Gastroesophageal sphincter (tissue), 4 donors: ENCODE results near the gene CARMIL3. TPM values are rescaled to one million over a fixed set of nuclear protein-coding genes. Genes with fewer than 3 reads are reported as not detected.

ENCODE experiments used
- ATAC-seq: fragments of 150-250 bp; one replicate; pipeline ENCODE4 v1.9.1; 2016; ENCODE audit warnings: mild to moderate bottlenecking, moderate library complexity
- H3K27ac ChIP-seq, 4 donors: fragments of 200-600 bp; sonication (generic) in 3 of 4; 1 replicate in 3 of 4; 2 replicates in 1 of 4; pipeline ENCODE4 v1.5.1; 2016 to 2019
- H3K27me3 ChIP-seq: fragments of 200-600 bp; sonication (generic); one replicate; pipeline ENCODE4 v1.5.1; 2019
- H3K36me3 ChIP-seq, 2 donors: fragments of 200-600 bp; sonication (generic); one replicate each; pipeline ENCODE4 v1.5.1; 2019; ENCODE audit warnings: control low read depth in 1 of 2
- H3K4me1 ChIP-seq, 3 donors: fragments of 200-600 bp; sonication (generic); 1 replicate in 2 of 3; 2 replicates in 1 of 3; pipeline ENCODE4 v1.5.1; 2016 to 2019; ENCODE audit warnings: control low read depth in 2 of 3
- H3K4me3 ChIP-seq, 2 donors: fragments of 200-600 bp; sonication (generic); one replicate each; pipeline ENCODE4 v1.5.1; 2019; ENCODE audit warnings: mild to moderate bottlenecking in 1 of 2, moderate library complexity in 1 of 2
- H3K9me3 ChIP-seq, 3 donors: fragments of 200-600 bp; sonication (generic); one replicate each; pipeline ENCODE4 v1.5.1; 2017 to 2019; ENCODE audit warnings: control low read depth in 2 of 3
- EP300 ChIP-seq: sonication (generic); formaldehyde crosslinking; IDR thresholded peaks from one replicate; pipeline ENCODE4 v1.6.1; 2017; ENCODE audit warnings: antibody characterized with exemption, mild to moderate bottlenecking
- POLR2A ChIP-seq, 2 donors: fragments of 450-650 bp; IDR thresholded peaks; one replicate each; pipeline ENCODE4 v1.6.1; 2017; ENCODE audit warnings: antibody characterized with exemption in 2 of 2, mild to moderate bottlenecking in 2 of 2, moderate library complexity in 1 of 2
- POLR2AphosphoS5 ChIP-seq: sonication (generic); formaldehyde crosslinking; IDR thresholded peaks from one replicate; pipeline ENCODE4 v1.6.1; 2017; ENCODE audit warnings: antibody characterized with exemption
- WGBS, 2 donors: methylation state at CpG; one replicate each; pipeline ENCODE4 v1.1.5; 2018; ENCODE audit warnings: low coverage in 1 of 2; 5-methylcytosine and 5-hydroxymethylcytosine counted together
- total RNA-seq, 4 donors: library from RNA; depleted of rRNA; stranded (reverse); fragments of >200 nt; gene quantifications; one replicate each; pipeline ENCODE4 v1.1.0, GENCODE V29; 2016
- TF ChIP-seq, protein P1 (sequence below), 4 experiments: fragments of 200-600 bp in 2 of 4; fragments of 450-650 bp in 2 of 4; sonication (generic) in 1 of 4; IDR thresholded peaks; one replicate each; pipeline ENCODE4 v1.5.1; 2017 to 2019; ENCODE audit warnings: antibody characterized with exemption in 4 of 4, mild to moderate bottlenecking in 2 of 4, moderate library complexity in 2 of 4

CARMIL3 gene
- total RNA-seq, 4 donors from 2014 or later: 0.12 to 0.47 (median 0.17) TPM; not detected in 1

DNA sequence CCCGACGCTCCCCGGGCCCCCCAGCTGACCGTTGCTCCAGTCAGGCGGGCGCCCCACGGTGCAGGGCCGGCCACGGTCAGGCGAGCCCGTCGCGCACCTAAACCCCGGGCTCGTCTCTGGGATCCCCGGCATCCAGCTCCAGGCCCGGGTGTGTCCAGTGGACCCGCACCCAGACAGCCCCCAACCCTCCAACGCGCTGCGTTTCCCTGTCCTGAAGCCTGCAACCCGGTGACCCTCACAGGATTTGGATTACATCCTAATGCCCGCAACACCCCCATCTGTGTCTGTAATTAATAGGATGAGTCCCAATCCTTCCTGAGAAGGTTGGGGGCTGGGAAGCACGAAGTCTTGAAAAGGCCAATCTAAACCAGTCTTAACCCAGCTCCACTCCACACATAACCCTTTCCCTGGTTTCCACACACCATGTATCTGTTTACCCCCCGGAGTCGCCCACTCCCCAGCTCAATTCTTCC is 30.0 kb downstream of the CARMIL3 start:
- H3K27me3 ChIP-seq: no peaks in the 10 kb centered on the region
- H3K4me1 ChIP-seq: peaks cover 0 to 18% (median 0%) of the 10 kb centered on the region in 3 donors
- no peaks in the 10 kb centered on the region for H3K9me3 ChIP-seq
- 79 to 82% methylated on average over 4 to 5 of the region's 26 CpGs for WGBS, 2 donors
- no peak for ATAC-seq
- no peaks in the 10 kb centered on the region for H3K36me3 ChIP-seq
- TF ChIP-seq POLR2AphosphoS5 (no peak), EP300 (no peak), POLR2A (IDR thresholded peaks at IDR 0.05) (no peak)
- TF ChIP-seq, protein P1, sequence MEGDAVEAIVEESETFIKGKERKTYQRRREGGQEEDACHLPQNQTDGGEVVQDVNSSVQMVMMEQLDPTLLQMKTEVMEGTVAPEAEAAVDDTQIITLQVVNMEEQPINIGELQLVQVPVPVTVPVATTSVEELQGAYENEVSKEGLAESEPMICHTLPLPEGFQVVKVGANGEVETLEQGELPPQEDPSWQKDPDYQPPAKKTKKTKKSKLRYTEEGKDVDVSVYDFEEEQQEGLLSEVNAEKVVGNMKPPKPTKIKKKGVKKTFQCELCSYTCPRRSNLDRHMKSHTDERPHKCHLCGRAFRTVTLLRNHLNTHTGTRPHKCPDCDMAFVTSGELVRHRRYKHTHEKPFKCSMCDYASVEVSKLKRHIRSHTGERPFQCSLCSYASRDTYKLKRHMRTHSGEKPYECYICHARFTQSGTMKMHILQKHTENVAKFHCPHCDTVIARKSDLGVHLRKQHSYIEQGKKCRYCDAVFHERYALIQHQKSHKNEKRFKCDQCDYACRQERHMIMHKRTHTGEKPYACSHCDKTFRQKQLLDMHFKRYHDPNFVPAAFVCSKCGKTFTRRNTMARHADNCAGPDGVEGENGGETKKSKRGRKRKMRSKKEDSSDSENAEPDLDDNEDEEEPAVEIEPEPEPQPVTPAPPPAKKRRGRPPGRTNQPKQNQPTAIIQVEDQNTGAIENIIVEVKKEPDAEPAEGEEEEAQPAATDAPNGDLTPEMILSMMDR (IDR thresholded peaks at IDR 0.05): no peak
- peak overlapping the region in 2 of 4 donors; percentile 65 to 69 for H3K27ac ChIP-seq
- peak overlapping the region; percentile 30 to 67 for H3K4me3 ChIP-seq

DNA sequence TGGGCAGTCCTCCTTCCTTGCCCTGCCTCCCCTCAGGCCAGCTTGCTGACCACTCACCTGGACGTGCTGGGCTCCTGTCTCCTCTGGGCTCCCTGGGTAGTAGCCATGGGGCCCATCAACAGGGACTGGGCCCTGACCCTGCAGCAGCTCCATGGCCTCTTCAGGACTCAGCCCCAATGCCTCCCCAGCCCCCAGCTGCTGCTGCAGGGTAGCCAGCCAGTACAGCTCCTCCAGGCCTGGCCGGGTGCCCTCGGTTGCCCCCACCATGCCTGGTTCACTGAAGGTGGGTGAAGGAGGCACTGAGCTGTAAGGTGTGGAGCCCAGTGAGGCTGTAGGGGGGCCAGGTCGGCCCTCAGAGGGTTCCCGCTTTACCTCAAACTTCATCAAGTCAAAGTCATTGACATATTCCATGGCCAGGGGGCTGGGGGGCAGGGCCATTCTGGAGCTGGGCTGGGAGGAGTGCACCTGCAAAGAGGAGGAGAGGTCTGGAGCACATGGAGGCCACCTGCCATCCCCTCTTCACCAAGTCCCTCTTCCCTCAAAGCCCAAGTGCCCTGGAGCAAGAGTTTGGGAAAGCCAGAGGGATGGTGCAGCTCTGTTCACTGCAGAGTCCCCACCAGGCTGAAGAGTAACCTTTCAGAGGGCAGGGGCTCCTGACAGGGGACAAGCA is 30.7 kb downstream of the CARMIL3 start:
- Histone ChIP-seq H3K36me3 (no peaks in the 10 kb centered on the region), H3K9me3 (no peaks in the 10 kb centered on the region), H3K27me3 (no peaks in the 10 kb centered on the region), H3K4me1 (peaks cover 0 to 18% (median 0%) of the 10 kb centered on the region in 3 donors), H3K27ac (no peak overlapping the region), H3K4me3 (no peak overlapping the region)
- no peak for TF ChIP-seq POLR2A (IDR thresholded peaks at IDR 0.05)
- WGBS, 2 donors: 67% methylated on average over 1 of the region's 5 CpGs; no CpG with 5 or more reads in 1 of the 2 donors
- no peak for ATAC-seq

DNA sequence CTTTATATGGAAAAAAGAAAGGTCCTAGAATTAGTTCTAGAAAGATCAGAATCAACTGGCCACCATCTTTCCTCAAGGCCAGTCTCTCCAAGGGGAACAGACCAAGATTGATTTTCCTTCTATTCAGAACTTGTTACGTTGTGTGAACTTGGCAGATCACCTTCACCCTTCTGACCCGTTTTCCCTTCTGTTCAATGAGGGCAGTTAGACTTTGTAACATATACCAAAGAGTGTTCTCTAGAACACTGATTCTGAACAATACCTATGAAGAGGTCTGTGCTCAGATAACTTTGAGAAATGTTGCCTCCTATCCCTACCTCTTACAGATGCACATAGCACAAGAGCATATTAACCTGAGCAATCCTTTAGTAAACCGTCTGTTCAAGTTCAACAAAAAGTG is 31.7 kb downstream of the CARMIL3 start:
- H3K9me3 ChIP-seq: no peaks in the 10 kb centered on the region
- H3K4me3 ChIP-seq: no peak overlapping the region
- no peak for ATAC-seq
- no peaks in the 10 kb centered on the region for H3K27me3 ChIP-seq
- TF ChIP-seq EP300 (no peak), POLR2A (IDR thresholded peaks at IDR 0.05) (no peak), POLR2AphosphoS5 (no peak)
- TF ChIP-seq, protein P1 (IDR thresholded peaks at IDR 0.05): no peak
- H3K4me1 ChIP-seq: peaks cover 0 to 18% (median 0%) of the 10 kb centered on the region in 3 donors
- no peak overlapping the region for H3K27ac ChIP-seq
- 89% methylated on average over 3 of the region's 3 CpGs for WGBS, 2 donors
- H3K36me3 ChIP-seq: no peaks in the 10 kb centered on the region

DNA sequence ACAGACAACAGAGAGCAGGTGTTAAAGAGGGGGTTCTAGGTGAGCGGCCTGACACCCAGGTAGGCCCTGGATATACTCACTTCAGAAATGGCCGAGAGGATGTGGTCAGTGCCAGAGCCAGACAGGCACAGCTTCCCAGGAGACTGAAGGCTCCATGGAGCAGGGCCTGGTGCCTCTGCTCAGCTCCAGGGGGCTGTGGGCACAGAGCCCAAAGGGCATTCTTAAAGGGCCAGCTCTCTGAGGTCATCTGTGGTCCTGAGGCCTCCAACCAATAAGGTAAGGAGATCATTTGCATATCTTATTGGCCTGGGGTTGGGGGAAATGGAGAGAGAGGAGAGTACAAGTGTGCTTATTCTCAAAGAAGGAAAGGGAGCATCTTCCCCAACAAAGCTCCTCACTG is 32.6 kb downstream of the CARMIL3 start:
- H3K36me3 ChIP-seq: no peaks in the 10 kb centered on the region
- TF ChIP-seq POLR2A (IDR thresholded peaks at IDR 0.05): no peak
- TF ChIP-seq, protein P1 (IDR thresholded peaks at IDR 0.05): no peak
- TF ChIP-seq POLR2AphosphoS5: no peak
- no peak for TF ChIP-seq EP300
- no peaks in the 10 kb centered on the region for H3K9me3 ChIP-seq
- no peak overlapping the region for H3K27ac ChIP-seq
- ATAC-seq: no peak
- no CpG with 5 or more reads among the region's 2 CpGs for WGBS, 2 donors
- H3K4me1 ChIP-seq: peaks cover 0 to 18% (median 0%) of the 10 kb centered on the region in 3 donors
- no peaks in the 10 kb centered on the region for H3K27me3 ChIP-seq
- H3K4me3 ChIP-seq: no peak overlapping the region

DNA sequence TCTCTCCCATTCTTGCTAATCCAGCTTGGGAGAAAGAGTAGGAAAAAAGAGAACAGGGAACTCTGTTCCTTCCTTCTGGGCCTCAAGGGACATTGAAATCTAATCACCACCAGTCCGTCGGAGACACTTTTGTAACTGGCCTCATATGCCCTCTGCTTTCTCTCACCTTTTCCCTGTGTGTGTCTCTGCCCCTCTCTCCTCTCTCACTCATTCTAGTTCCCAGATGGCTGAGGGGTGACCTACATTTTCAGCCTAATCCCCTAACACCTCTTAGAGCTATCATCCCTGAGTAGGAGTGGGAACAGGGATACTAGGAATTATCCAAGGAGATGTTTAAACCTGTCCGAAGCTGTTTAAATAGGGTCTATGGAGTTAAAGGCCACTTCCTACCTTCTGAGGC is 33.4 kb downstream of the CARMIL3 start:
- 86 to 93% methylated on average over 3 of the region's 3 CpGs for WGBS, 2 donors
- TF ChIP-seq POLR2AphosphoS5: no peak
- H3K9me3 ChIP-seq: no peaks in the 10 kb centered on the region
- ATAC-seq: no peak
- H3K27me3 ChIP-seq: no peaks in the 10 kb centered on the region
- H3K4me1 ChIP-seq: peaks cover 0 to 18% (median 0%) of the 10 kb centered on the region in 3 donors
- no peaks in the 10 kb centered on the region for H3K36me3 ChIP-seq
- no peak overlapping the region for H3K27ac ChIP-seq
- no peak overlapping the region for H3K4me3 ChIP-seq
